Subcutaneous adipose tissue (tissue), 4 donors: ENCODE results near the gene MEF2D. TPM values are rescaled to one million over a fixed set of nuclear protein-coding genes. Genes with fewer than 3 reads are reported as not detected.

Source experiments
- CTCF ChIP-seq: fragments of 450-650 bp; IDR thresholded peaks from one replicate; pipeline ENCODE4 v1.5.1; 2016; ENCODE audit warnings: low read depth, mild to moderate bottlenecking, control low read depth, antibody characterized with exemption, moderate library complexity
- total RNA-seq, 4 donors: library from RNA; depleted of rRNA; stranded (reverse); fragments of >200 nt; gene quantifications; one replicate each; pipeline ENCODE4 v1.1.0, GENCODE V29; 2016

The MEF2D gene
- total RNA-seq, 4 donors from 2014 or later = 18.9 to 46.5 (median 24.8) TPM

- TF ChIP-seq CTCF = no peak
Measured at GRCh38 chr1:156421062-156421938, 79.3 kb downstream of the MEF2D start.

- TF ChIP-seq CTCF = no peak
Measured at GRCh38 chr1:156420205-156421061, 80.1 kb downstream of the MEF2D start.

GRCh38 chr1:156419854-156420204 lies 80.7 kb downstream of the MEF2D start:
- no peak for TF ChIP-seq CTCF

- no peak for TF ChIP-seq CTCF
Measured at GRCh38 chr1:156418416-156419070, 82.0 kb downstream of the MEF2D start.

GRCh38 chr1:156417401-156418020 lies 83.1 kb downstream of the MEF2D start:
- no peak for TF ChIP-seq CTCF

GRCh38 chr1:156416993-156417392 lies 83.6 kb downstream of the MEF2D start:
- TF ChIP-seq CTCF = no peak
